WTC11 (cell line): ENCODE results near the gene PRKAG2. TPM values are rescaled to one million over a fixed set of nuclear protein-coding genes. Genes with fewer than 3 reads are reported as not detected.

Experiments used
- ATAC-seq: fragments of 200-7000 bp; cut with Tn5 transposase; 2 replicates; pipeline ENCODE4 v1.10.0; 2021; ENCODE audit warnings: mild to moderate bottlenecking, moderate library complexity
- CTCF ChIA-PET: fragments of 300-600 bp; sonication (Branson Sonifier 250); formaldehyde crosslinking; loops from one replicate; lab custom pipeline; 2021; ENCODE audit warnings: antibody characterized with exemption; lab: Charles Lee
- POLR2A ChIA-PET: fragments of 350-600 bp; sonication (Branson Sonifier 250); formaldehyde crosslinking; loops from one replicate; lab custom pipeline; 2021; ENCODE audit warnings: antibody characterized with exemption; lab: Charles Lee
- DNase-seq: peaks from one replicate; pipeline ENCODE4 v3.0.0; 2021; ENCODE audit warnings: low spot score
- H3K27ac Mint-ChIP-seq: 2 replicates; pipeline ENCODE4 v1.8.0; 2021; ENCODE audit warnings: mixed read lengths
- H3K27me3 Mint-ChIP-seq: 2 replicates; pipeline ENCODE4 v1.8.0; 2021; ENCODE audit warnings: low read depth, mild to moderate bottlenecking, moderate library complexity, mixed read lengths
- H3K36me3 Mint-ChIP-seq: 2 replicates; pipeline ENCODE4 v1.8.0; 2021; ENCODE audit warnings: mixed read lengths
- H3K4me1 Mint-ChIP-seq: 2 replicates; pipeline ENCODE4 v1.8.0; 2022; ENCODE audit warnings: mixed read lengths
- H3K4me3 Mint-ChIP-seq: 2 replicates; pipeline ENCODE4 v1.8.0; 2021; ENCODE audit warnings: mild to moderate bottlenecking, moderate library complexity, mixed read lengths
- H3K9me3 Mint-ChIP-seq: 2 replicates; pipeline ENCODE4 v1.8.0; 2021; ENCODE audit warnings: mixed read lengths
- CREB1 ChIP-seq: sonication (generic); formaldehyde crosslinking; IDR thresholded peaks from 2 replicates; pipeline ENCODE4 v1.8.0; 2023; ENCODE audit warnings: mild to moderate bottlenecking, missing genetic modification reagents
- CREM ChIP-seq: sonication (generic); formaldehyde crosslinking; IDR thresholded peaks from 2 replicates; pipeline ENCODE4 v1.8.1; 2022; ENCODE audit warnings: mild to moderate bottlenecking, missing genetic modification reagents, moderate library complexity
- E2F1 ChIP-seq: sonication (generic); formaldehyde crosslinking; IDR thresholded peaks from 2 replicates; pipeline ENCODE4 v1.8.0; 2022; ENCODE audit warnings: mild to moderate bottlenecking, missing genetic modification reagents
- ERG ChIP-seq: fragments of 250-450 bp; sonication (Bioruptor Pico); IDR thresholded peaks from 2 replicates; pipeline ENCODE4 v1.8.0; 2021; ENCODE audit warnings: mild to moderate bottlenecking
- FOXJ3 ChIP-seq: sonication (generic); formaldehyde crosslinking; IDR thresholded peaks from 2 replicates; pipeline ENCODE4 v1.9.0; 2021; ENCODE audit warnings: missing genetic modification reagents, mild to moderate bottlenecking, borderline replicate concordance
- FOXP1 ChIP-seq: sonication (generic); formaldehyde crosslinking; IDR thresholded peaks from 2 replicates; pipeline ENCODE4 v1.8.0; 2022; ENCODE audit warnings: missing genetic modification reagents, mild to moderate bottlenecking, moderate library complexity, borderline replicate concordance
- FOXP4 ChIP-seq: sonication (generic); formaldehyde crosslinking; IDR thresholded peaks from 2 replicates; pipeline ENCODE4 v1.8.0; 2022; ENCODE audit warnings: mild to moderate bottlenecking, missing genetic modification reagents
- IRF1 ChIP-seq: sonication (generic); formaldehyde crosslinking; IDR thresholded peaks from 2 replicates; pipeline ENCODE4 v1.8.0; 2023; ENCODE audit warnings: missing genetic modification reagents
- JAZF1 ChIP-seq: fragments of 250-450 bp; sonication (Bioruptor Pico); IDR thresholded peaks from 2 replicates; pipeline ENCODE4 v1.9.0; 2021; ENCODE audit warnings: moderate library complexity, mild to moderate bottlenecking, inconsistent platforms
- JUN ChIP-seq: sonication (generic); formaldehyde crosslinking; IDR thresholded peaks from 2 replicates; pipeline ENCODE4 v1.8.0; 2023; ENCODE audit warnings: mild to moderate bottlenecking, missing genetic modification reagents
- MYBL2 ChIP-seq: sonication (generic); formaldehyde crosslinking; IDR thresholded peaks from 2 replicates; pipeline ENCODE4 v1.8.1; 2023; ENCODE audit warnings: mild to moderate bottlenecking, moderate library complexity, missing genetic modification reagents
- NFE2L1 ChIP-seq: sonication (generic); formaldehyde crosslinking; IDR thresholded peaks from 2 replicates; pipeline ENCODE4 v1.8.1; 2023; ENCODE audit warnings: missing genetic modification reagents
- PRDM15 ChIP-seq: sonication (generic); formaldehyde crosslinking; IDR thresholded peaks from 2 replicates; pipeline ENCODE4 v1.8.0; 2022; ENCODE audit warnings: missing genetic modification reagents
- ZNF121 ChIP-seq: sonication (generic); formaldehyde crosslinking; IDR thresholded peaks from 2 replicates; pipeline ENCODE4 v1.8.0; 2023; ENCODE audit warnings: missing genetic modification reagents
- ZNF232 ChIP-seq: sonication (generic); formaldehyde crosslinking; IDR thresholded peaks from 2 replicates; pipeline ENCODE4 v1.8.0; 2022; ENCODE audit warnings: mild to moderate bottlenecking, missing genetic modification reagents
- ZNF263 ChIP-seq: sonication (generic); formaldehyde crosslinking; IDR thresholded peaks from 2 replicates; pipeline ENCODE4 v1.8.1; 2022; ENCODE audit warnings: low read depth, mild to moderate bottlenecking, moderate library complexity, missing genetic modification reagents
- ZNF396 ChIP-seq: fragments of 250-450 bp; sonication (Bioruptor Pico); IDR thresholded peaks from 2 replicates; pipeline ENCODE4 v1.8.0; 2021; ENCODE audit warnings: mild to moderate bottlenecking, moderate library complexity, borderline replicate concordance
- ZNF512 ChIP-seq: sonication (generic); formaldehyde crosslinking; IDR thresholded peaks from 2 replicates; pipeline ENCODE4 v1.8.1; 2022; ENCODE audit warnings: missing genetic modification reagents, borderline replicate concordance
- ZNF671 ChIP-seq: fragments of 250-450 bp; sonication (Bioruptor Pico); IDR thresholded peaks from 2 replicates; pipeline ENCODE4 v1.8.0; 2021; ENCODE audit warnings: mild to moderate bottlenecking
- total RNA-seq: library from RNA; stranded (reverse); gene quantifications from 3 replicates; pipeline ENCODE4 v1.2.3, GENCODE V29; 2021
- TF ChIP-seq, protein P1 (sequence below): sonication (generic); formaldehyde crosslinking; IDR thresholded peaks from 2 replicates; pipeline ENCODE4 v1.8.1; 2023; ENCODE audit warnings: mild to moderate bottlenecking, missing genetic modification reagents
- TF ChIP-seq, protein P2 (sequence below): fragments of 250-450 bp; sonication (Bioruptor Pico); IDR thresholded peaks from 2 replicates; pipeline ENCODE4 v1.9.0; 2021; ENCODE audit warnings: mild to moderate bottlenecking

Gene PRKAG2
- total RNA-seq, 1 experiment from 2014 or later: 20.3 TPM

- TF ChIP-seq, protein P1, sequence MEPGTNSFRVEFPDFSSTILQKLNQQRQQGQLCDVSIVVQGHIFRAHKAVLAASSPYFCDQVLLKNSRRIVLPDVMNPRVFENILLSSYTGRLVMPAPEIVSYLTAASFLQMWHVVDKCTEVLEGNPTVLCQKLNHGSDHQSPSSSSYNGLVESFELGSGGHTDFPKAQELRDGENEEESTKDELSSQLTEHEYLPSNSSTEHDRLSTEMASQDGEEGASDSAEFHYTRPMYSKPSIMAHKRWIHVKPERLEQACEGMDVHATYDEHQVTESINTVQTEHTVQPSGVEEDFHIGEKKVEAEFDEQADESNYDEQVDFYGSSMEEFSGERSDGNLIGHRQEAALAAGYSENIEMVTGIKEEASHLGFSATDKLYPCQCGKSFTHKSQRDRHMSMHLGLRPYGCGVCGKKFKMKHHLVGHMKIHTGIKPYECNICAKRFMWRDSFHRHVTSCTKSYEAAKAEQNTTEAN: no peak
Measured at GRCh38 chr7:151761957-151762356, 115.0 kb downstream of the PRKAG2 start (continued).

DNA sequence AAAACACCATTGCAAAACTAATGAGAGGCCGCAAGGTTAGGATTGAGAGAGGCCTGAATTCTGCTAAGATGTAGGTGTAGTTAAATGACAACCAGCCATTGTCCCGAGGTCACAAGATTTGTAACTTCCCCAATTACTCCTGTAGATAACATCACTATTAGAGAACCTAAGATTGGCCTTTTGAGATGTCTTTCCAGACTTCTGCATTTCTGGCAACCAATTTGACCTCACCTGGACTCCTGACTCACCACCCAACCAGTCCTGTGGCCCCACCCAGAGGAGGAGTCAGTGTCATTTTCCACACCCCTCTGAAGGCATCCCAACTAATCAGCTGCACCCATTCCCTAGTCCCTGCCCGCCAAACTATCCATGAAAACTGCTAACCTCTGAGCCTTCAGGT is 115.7 kb downstream of the PRKAG2 start:
- DNase-seq (no peak), ATAC-seq (no peak)
- Mint-ChIP-seq H3K9me3 (no peaks in the 10 kb centered on the region), H3K4me3 (no peak overlapping the region), H3K36me3 (no peaks in the 10 kb centered on the region), H3K27me3 (peaks cover 8% of the 10 kb centered on the region), H3K27ac (no peak overlapping the region), H3K4me1 (peaks cover 30% of the 10 kb centered on the region)
- ChIA-PET CTCF (interaction anchor here (0.8 to 5.7 kb wide), 6 partner anchors 17 to 254 kb away, joined by 3 to 35 read pairs (median 4); no protein-coding TSS in a partner anchor), POLR2A (no interaction called here)
- no peak for TF ChIP-seq CREB1 (CRISPR knock-in tag)
- TF ChIP-seq PRDM15 (CRISPR knock-in tag): no peak
- no peak for TF ChIP-seq JUN
- TF ChIP-seq FOXP4 (CRISPR knock-in tag): no peak
- no peak for TF ChIP-seq IRF1
- TF ChIP-seq CREM (CRISPR knock-in tag): no peak
- no peak for TF ChIP-seq JAZF1 (CRISPR knock-in tag)
- TF ChIP-seq MYBL2 (CRISPR knock-in tag): no peak
- no peak for TF ChIP-seq FOXP1 (CRISPR knock-in tag)
- no peak for TF ChIP-seq ZNF671 (CRISPR knock-in tag)
- no peak for TF ChIP-seq ZNF263 (CRISPR knock-in tag)
- TF ChIP-seq FOXJ3 (CRISPR knock-in tag): no peak
- no peak for TF ChIP-seq ZNF512 (CRISPR knock-in tag)
- no peak for TF ChIP-seq ERG (CRISPR knock-in tag)
- TF ChIP-seq ZNF121 (CRISPR knock-in tag): no peak
- no peak for TF ChIP-seq ZNF232 (CRISPR knock-in tag)
- TF ChIP-seq, protein P2, sequence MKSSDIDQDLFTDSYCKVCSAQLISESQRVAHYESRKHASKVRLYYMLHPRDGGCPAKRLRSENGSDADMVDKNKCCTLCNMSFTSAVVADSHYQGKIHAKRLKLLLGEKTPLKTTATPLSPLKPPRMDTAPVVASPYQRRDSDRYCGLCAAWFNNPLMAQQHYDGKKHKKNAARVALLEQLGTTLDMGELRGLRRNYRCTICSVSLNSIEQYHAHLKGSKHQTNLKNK (CRISPR knock-in tag): no peak
- no peak for TF ChIP-seq NFE2L1 (CRISPR knock-in tag)
- TF ChIP-seq E2F1 (CRISPR knock-in tag): no peak
- TF ChIP-seq ZNF396 (CRISPR knock-in tag): no peak
